ENCODE data around the gene CCNDBP1. TPM values are rescaled to one million over a fixed set of nuclear protein-coding genes. Genes with fewer than 3 reads are reported as not detected.

Gene CCNDBP1
- total RNA-seq, 4 donors from 2014 or later = 32.4 to 108 (median 92.6) TPM

- intact Hi-C loops (cut with DNase I; ENCODE audit: low total_unique reads) = no loop called here
These were observed 41.5 kb downstream of the CCNDBP1 start for GRCh38 chr15:43226436-43227305.

GRCh38 chr15:43229977-43230376, 44.8 kb downstream of the CCNDBP1 start:
- no peaks in the 10 kb centered on the region for H3K9me3 ChIP-seq
- no peak for TF ChIP-seq POLR2A (IDR thresholded peaks at IDR 0.05)
- no peak for TF ChIP-seq CTCF (IDR thresholded peaks at IDR 0.05 in 4 of 5, conservative IDR thresholded peaks at IDR 0.05 in 1 of 5)
- DNase-seq (no peak), ATAC-seq (no peak)
- intact Hi-C loops (cut with DNase I; ENCODE audit: low total_unique reads) (no loop called here), in situ Hi-C loops (cut with MboI; ENCODE audit: low sequenced_read_pairs in 4 of 4) (loop anchor here in 1 of 4 donors (5.0 kb wide), 1 partner anchor 57 kb away; no protein-coding TSS in a partner anchor)
- H3K27me3 ChIP-seq = no peaks in the 10 kb centered on the region
- H3K4me3 ChIP-seq = no peak overlapping the region
- peak overlapping the region in 2 of 4 donors; percentile 58 to 59 for H3K27ac ChIP-seq
- no peaks in the 10 kb centered on the region for H3K36me3 ChIP-seq
- H3K4me1 ChIP-seq = peaks cover 0 to 19% of the 10 kb centered on the region in 2 donors

More at GRCh38 chr15:43226436-43227305, 41.5 kb downstream of the CCNDBP1 start:
- Histone ChIP-seq H3K27me3 (no peaks in the 10 kb centered on the region), H3K9me3 (no peaks in the 10 kb centered on the region), H3K27ac (no peak overlapping the region), H3K36me3 (no peaks in the 10 kb centered on the region), H3K4me1 (peaks cover 0 to 19% of the 10 kb centered on the region in 2 donors), H3K4me3 (no peak overlapping the region)
- in situ Hi-C loops (cut with MboI; ENCODE audit: low sequenced_read_pairs in 4 of 4) = loop anchor here in 1 of 4 donors (5.0 kb wide), 1 partner anchor 61 kb away; no protein-coding TSS in a partner anchor
- DNase-seq (no peak), ATAC-seq (no peak)
- TF ChIP-seq POLR2A (IDR thresholded peaks at IDR 0.05) (no peak), CTCF (IDR thresholded peaks at IDR 0.05 in 4 of 5, conservative IDR thresholded peaks at IDR 0.05 in 1 of 5) (no peak)

- intact Hi-C loops (cut with DNase I; ENCODE audit: low total_unique reads) (no loop called here), in situ Hi-C loops (cut with MboI; ENCODE audit: low sequenced_read_pairs in 4 of 4) (no loop called here)
- H3K27me3 ChIP-seq = no peaks in the 10 kb centered on the region
- DNase-seq (peak; percentile 19 to 52), ATAC-seq (peak; percentile 75 to 81)
- H3K4me1 ChIP-seq = peaks cover 0 to 19% of the 10 kb centered on the region in 2 donors
- H3K4me3 ChIP-seq = no peak overlapping the region
- no peak for TF ChIP-seq POLR2A (IDR thresholded peaks at IDR 0.05)
- no peak for TF ChIP-seq CTCF (IDR thresholded peaks at IDR 0.05 in 4 of 5, conservative IDR thresholded peaks at IDR 0.05 in 1 of 5)
- peak overlapping the region in 2 of 4 donors; percentile 58 to 59 for H3K27ac ChIP-seq
- H3K9me3 ChIP-seq = no peaks in the 10 kb centered on the region
- no peaks in the 10 kb centered on the region for H3K36me3 ChIP-seq
These were observed 45.5 kb downstream of the CCNDBP1 start for GRCh38 chr15:43230640-43231115.

GRCh38 chr15:43232289-43232874, 47.2 kb downstream of the CCNDBP1 start:
- DNase-seq = no peak
- intact Hi-C loops (cut with DNase I; ENCODE audit: low total_unique reads) (no loop called here), in situ Hi-C loops (cut with MboI; ENCODE audit: low sequenced_read_pairs in 4 of 4) (no loop called here)
- Histone ChIP-seq H3K4me3 (no peak overlapping the region), H3K36me3 (no peaks in the 10 kb centered on the region), H3K27me3 (no peaks in the 10 kb centered on the region), H3K27ac (no peak overlapping the region), H3K4me1 (peaks cover under 1 to 19% of the 10 kb centered on the region in 2 donors), H3K9me3 (no peaks in the 10 kb centered on the region)
- TF ChIP-seq CTCF (IDR thresholded peaks at IDR 0.05 in 4 of 5, conservative IDR thresholded peaks at IDR 0.05 in 1 of 5) (no peak), POLR2A (IDR thresholded peaks at IDR 0.05) (no peak)
- no peak for ATAC-seq

All from gastrocnemius medialis (tissue), 4 donors.